H1 (cell line): ENCODE results near the gene GRIK4.

Experiments
- HDAC2 ChIP-seq, 2 experiments: fragments of 300-600 bp in 1 of 2; sonication (generic) in 1 of 2; IDR thresholded peaks; 2 replicates each; pipeline ENCODE4 v1.6.1; 2011 to 2012; ENCODE audit warnings: low read depth in 2 of 2, low read length in 2 of 2, mild to moderate bottlenecking in 2 of 2, moderate library complexity in 2 of 2, borderline replicate concordance in 1 of 2, inconsistent platforms in 1 of 2
- POLR2A ChIP-seq, 2 experiments: IDR thresholded peaks; 1 replicate in 1 of 2; 2 replicates in 1 of 2; pipeline ENCODE4 v1.6.1; 2011; ENCODE audit warnings: low read depth in 2 of 2, low read length in 2 of 2, mild to moderate bottlenecking in 2 of 2; ENCODE audit errors: control extremely low read depth in 1 of 2
- TEAD4 ChIP-seq: IDR thresholded peaks from 2 replicates; pipeline ENCODE4 v1.6.1; 2012; ENCODE audit warnings: low read depth, low read length, inconsistent platforms, mixed read lengths
- TF ChIP-seq, protein P1 (sequence below), 3 experiments: IDR thresholded peaks; 1 replicate in 2 of 3; 2 replicates in 1 of 3; pipeline versions ENCODE4 v1.5.1 to v1.6.1; 2011; ENCODE audit warnings: low read length in 3 of 3, mild to moderate bottlenecking in 3 of 3, inconsistent platforms in 2 of 3, low read depth in 1 of 3, moderate library complexity in 1 of 3; ENCODE audit not compliant: insufficient read depth in 1 of 3; ENCODE audit errors: control extremely low read depth in 1 of 3

DNA sequence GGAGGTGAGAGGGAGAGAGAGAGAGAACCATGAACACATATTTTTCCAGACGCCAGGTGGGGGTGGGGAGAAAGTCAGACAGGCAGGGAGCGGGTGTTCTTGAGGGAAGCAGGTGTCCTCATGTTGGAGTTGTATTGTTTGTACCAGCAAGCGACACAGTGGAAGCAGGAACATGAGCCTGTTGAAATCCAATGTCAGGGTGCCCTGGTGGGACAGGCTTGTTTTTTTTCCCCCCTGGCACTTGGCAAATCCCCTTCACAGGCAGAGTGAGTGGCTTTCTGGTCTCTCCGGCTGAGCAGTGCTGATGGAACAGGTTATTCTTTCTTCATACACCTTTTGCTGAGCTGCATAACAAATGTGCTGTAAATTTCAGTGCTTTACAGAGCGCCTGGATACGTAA lies 125.6 kb downstream of the GRIK4 start:
- no peak for TF ChIP-seq POLR2A (IDR thresholded peaks at IDR 0.05; ENCODE audit: control extremely low read depth in 1 of 2, low read depth in 2 of 2, low read length in 2 of 2)
- no peak for TF ChIP-seq HDAC2 (IDR thresholded peaks at IDR 0.05; ENCODE audit: borderline replicate concordance in 1 of 2, low read depth in 2 of 2, low read length in 2 of 2)
- no peak for TF ChIP-seq TEAD4
- TF ChIP-seq, protein P1, sequence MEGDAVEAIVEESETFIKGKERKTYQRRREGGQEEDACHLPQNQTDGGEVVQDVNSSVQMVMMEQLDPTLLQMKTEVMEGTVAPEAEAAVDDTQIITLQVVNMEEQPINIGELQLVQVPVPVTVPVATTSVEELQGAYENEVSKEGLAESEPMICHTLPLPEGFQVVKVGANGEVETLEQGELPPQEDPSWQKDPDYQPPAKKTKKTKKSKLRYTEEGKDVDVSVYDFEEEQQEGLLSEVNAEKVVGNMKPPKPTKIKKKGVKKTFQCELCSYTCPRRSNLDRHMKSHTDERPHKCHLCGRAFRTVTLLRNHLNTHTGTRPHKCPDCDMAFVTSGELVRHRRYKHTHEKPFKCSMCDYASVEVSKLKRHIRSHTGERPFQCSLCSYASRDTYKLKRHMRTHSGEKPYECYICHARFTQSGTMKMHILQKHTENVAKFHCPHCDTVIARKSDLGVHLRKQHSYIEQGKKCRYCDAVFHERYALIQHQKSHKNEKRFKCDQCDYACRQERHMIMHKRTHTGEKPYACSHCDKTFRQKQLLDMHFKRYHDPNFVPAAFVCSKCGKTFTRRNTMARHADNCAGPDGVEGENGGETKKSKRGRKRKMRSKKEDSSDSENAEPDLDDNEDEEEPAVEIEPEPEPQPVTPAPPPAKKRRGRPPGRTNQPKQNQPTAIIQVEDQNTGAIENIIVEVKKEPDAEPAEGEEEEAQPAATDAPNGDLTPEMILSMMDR (IDR thresholded peaks at IDR 0.05; ENCODE audit: control extremely low read depth in 1 of 3, insufficient read depth in 1 of 3, low read depth in 1 of 3, low read length in 3 of 3): no peak
